ENCODE data around the gene PPA2.

The PPA2 gene

GRCh38 chr4:105345358-105345757 lies 128.5 kb downstream of the PPA2 start:
- no peak for DNase-seq (ENCODE audit: low read depth)
- no peak for TF ChIP-seq CTCF (IDR thresholded peaks at IDR 0.05; ENCODE audit: low read depth, low read length, missing control alignments)
- in situ Hi-C loops (cut with HindIII; ENCODE audit: low sequenced_read_pairs), result no loop called here
- H3K4me3 ChIP-seq (ENCODE audit: low read depth, low read length), result no peak overlapping the region

- H3K4me3 ChIP-seq (ENCODE audit: low read depth, low read length), result no peak overlapping the region
- DNase-seq (ENCODE audit: low read depth), result no peak
- in situ Hi-C loops (cut with HindIII; ENCODE audit: low sequenced_read_pairs), result no loop called here
- no peak for TF ChIP-seq CTCF (IDR thresholded peaks at IDR 0.05; ENCODE audit: low read depth, low read length, missing control alignments)
These were observed 129.7 kb downstream of the PPA2 start for GRCh38 chr4:105344141-105344540.

GRCh38 chr4:105343146-105343931 lies 130.5 kb downstream of the PPA2 start:
- in situ Hi-C loops (cut with HindIII; ENCODE audit: low sequenced_read_pairs), result no loop called here
- no peak for TF ChIP-seq CTCF (IDR thresholded peaks at IDR 0.05; ENCODE audit: low read depth, low read length, missing control alignments)
- no peak overlapping the region for H3K4me3 ChIP-seq (ENCODE audit: low read depth, low read length)
- DNase-seq (ENCODE audit: low read depth), result no peak

GRCh38 chr4:105329081-105329480 lies 144.8 kb downstream of the PPA2 start:
- no peak overlapping the region for H3K4me3 ChIP-seq (ENCODE audit: low read depth, low read length)
- in situ Hi-C loops (cut with HindIII; ENCODE audit: low sequenced_read_pairs), result no loop called here
- no peak for DNase-seq (ENCODE audit: low read depth)
- TF ChIP-seq CTCF (IDR thresholded peaks at IDR 0.05; ENCODE audit: low read depth, low read length, missing control alignments), result no peak

GRCh38 chr4:105327956-105328355 lies 145.9 kb downstream of the PPA2 start:
- no peak overlapping the region for H3K4me3 ChIP-seq (ENCODE audit: low read depth, low read length)
- DNase-seq (ENCODE audit: low read depth), result no peak
- in situ Hi-C loops (cut with HindIII; ENCODE audit: low sequenced_read_pairs), result no loop called here
- no peak for TF ChIP-seq CTCF (IDR thresholded peaks at IDR 0.05; ENCODE audit: low read depth, low read length, missing control alignments)

GRCh38 chr4:105327222-105327621 lies 146.6 kb downstream of the PPA2 start:
- in situ Hi-C loops (cut with HindIII; ENCODE audit: low sequenced_read_pairs), result no loop called here

More at GRCh38 chr4:105327222-105327621, 146.6 kb downstream of the PPA2 start:
- no peak for TF ChIP-seq CTCF (IDR thresholded peaks at IDR 0.05; ENCODE audit: low read depth, low read length, missing control alignments)
- no peak overlapping the region for H3K4me3 ChIP-seq (ENCODE audit: low read depth, low read length)
- DNase-seq (ENCODE audit: low read depth), result no peak
